Ascending aorta (tissue), 2 donors: ENCODE measurements around the gene ZNF470. TPM values are rescaled to one million over a fixed set of nuclear protein-coding genes. Genes with fewer than 3 reads are reported as not detected.
A peak's percentile ranks its signal among the peaks of the same experiment; 100 is the strongest.

Experiments used
- DNase-seq, 2 donors: peaks; one replicate each; pipeline ENCODE4 v3.0.0-alpha.2; 2019; ENCODE audit warnings: low spot score in 2 of 2
- H3K27ac ChIP-seq, 2 donors: fragments of 200-600 bp; sonication (generic); one replicate each; pipeline ENCODE4 v1.5.1; 2016 to 2017; ENCODE audit warnings: mild to moderate bottlenecking in 1 of 2
- H3K27me3 ChIP-seq: fragments of 200-600 bp; sonication (generic); one replicate; pipeline ENCODE4 v1.5.1; 2017
- H3K36me3 ChIP-seq, 2 donors: fragments of 200-600 bp; sonication (generic); one replicate each; pipeline ENCODE4 v1.5.1; 2016
- H3K4me1 ChIP-seq, 2 donors: fragments of 200-600 bp; sonication (generic); one replicate each; pipeline ENCODE4 v1.5.1; 2016 to 2017; ENCODE audit warnings: mild to moderate bottlenecking in 1 of 2
- H3K4me3 ChIP-seq, 2 donors: fragments of 200-600 bp; sonication (generic); one replicate each; pipeline ENCODE4 v1.5.1; 2016 to 2017; ENCODE audit warnings: mild to moderate bottlenecking in 1 of 2
- H3K9me3 ChIP-seq, 2 donors: fragments of 200-600 bp; sonication (generic); one replicate each; pipeline ENCODE4 v1.5.1; 2016
- CTCF ChIP-seq, 3 experiments: fragments of 200-600 bp in 2 of 3; fragments of 450-650 bp in 1 of 3; sonication (generic) in 2 of 3; IDR thresholded peaks; one replicate each; pipeline ENCODE4 v1.5.1; 2016 to 2019; ENCODE audit warnings: antibody characterized with exemption in 3 of 3, mild to moderate bottlenecking in 1 of 3, moderate library complexity in 1 of 3
- intact Hi-C: fragments of 100-400 bp; cut with DNase I; formaldehyde crosslinking; loops from one replicate; pipeline ENCODE4 v1.15.1; 2023
- total RNA-seq: library from RNA; depleted of rRNA; stranded (reverse); fragments of >200 nt; gene quantifications from one replicate; pipeline ENCODE4 v1.1.0, GENCODE V29; 2016

The ZNF470 gene
- total RNA-seq, 1 donor from 2014 or later: 0.21 TPM

- peaks cover 73 to 100% of the 10 kb centered on the region in 2 donors for H3K9me3 ChIP-seq
- intact Hi-C loops: no loop called here
- no peak for DNase-seq
- no peak overlapping the region for H3K27ac ChIP-seq
- no peaks in the 10 kb centered on the region for H3K27me3 ChIP-seq
- H3K4me3 ChIP-seq: no peak overlapping the region
- no peaks in the 10 kb centered on the region for H3K4me1 ChIP-seq
- TF ChIP-seq CTCF (IDR thresholded peaks at IDR 0.05): no peak
- peaks cover 63 to 88% of the 10 kb centered on the region in 2 donors for H3K36me3 ChIP-seq
These were observed 51.9 kb downstream of the ZNF470 start for GRCh38 chr19:56619121-56619520.

GRCh38 chr19:56622374-56622773, 55.1 kb downstream of the ZNF470 start:
- Histone ChIP-seq H3K27me3 (no peaks in the 10 kb centered on the region), H3K4me1 (no peaks in the 10 kb centered on the region), H3K36me3 (peaks cover 59 to 84% of the 10 kb centered on the region in 2 donors), H3K9me3 (peaks cover 63 to 100% of the 10 kb centered on the region in 2 donors), H3K27ac (no peak overlapping the region), H3K4me3 (no peak overlapping the region)
- no peak for DNase-seq
- intact Hi-C loops: no loop called here
- no peak for TF ChIP-seq CTCF (IDR thresholded peaks at IDR 0.05)

- no peak for DNase-seq
- Histone ChIP-seq H3K36me3 (peaks cover 53 to 78% of the 10 kb centered on the region in 2 donors), H3K9me3 (peaks cover 57 to 100% of the 10 kb centered on the region in 2 donors), H3K4me3 (no peak overlapping the region), H3K4me1 (no peaks in the 10 kb centered on the region), H3K27ac (no peak overlapping the region), H3K27me3 (no peaks in the 10 kb centered on the region)
- TF ChIP-seq CTCF (IDR thresholded peaks at IDR 0.05): no peak
- intact Hi-C loops: no loop called here
These were observed 55.7 kb downstream of the ZNF470 start for GRCh38 chr19:56623006-56623405.

GRCh38 chr19:56625708-56626107, 58.4 kb downstream of the ZNF470 start:
- H3K36me3 ChIP-seq: peaks cover 42 to 54% of the 10 kb centered on the region in 2 donors
- H3K27ac ChIP-seq: no peak overlapping the region
- H3K4me3 ChIP-seq: no peak overlapping the region
- H3K4me1 ChIP-seq: no peaks in the 10 kb centered on the region
- DNase-seq: no peak
- TF ChIP-seq CTCF (IDR thresholded peaks at IDR 0.05): no peak
- intact Hi-C loops: no loop called here
- peaks cover 56 to 100% of the 10 kb centered on the region in 2 donors for H3K9me3 ChIP-seq
- no peaks in the 10 kb centered on the region for H3K27me3 ChIP-seq

GRCh38 chr19:56633021-56633420, 65.8 kb downstream of the ZNF470 start:
- TF ChIP-seq CTCF (IDR thresholded peaks at IDR 0.05): no peak
- Histone ChIP-seq H3K36me3 (peaks cover 0 to 3% of the 10 kb centered on the region in 2 donors), H3K4me3 (no peak overlapping the region), H3K27me3 (no peaks in the 10 kb centered on the region), H3K27ac (no peak overlapping the region), H3K4me1 (no peaks in the 10 kb centered on the region), H3K9me3 (peaks cover 51 to 98% of the 10 kb centered on the region in 2 donors)
- DNase-seq: no peak
- intact Hi-C loops: no loop called here

- no peak overlapping the region for H3K27ac ChIP-seq
- H3K27me3 ChIP-seq: no peaks in the 10 kb centered on the region
- intact Hi-C loops: no loop called here
- DNase-seq: peak in 1 of 2 donors; percentile 66
- no peak for TF ChIP-seq CTCF (IDR thresholded peaks at IDR 0.05)
- peaks cover 21 to 81% of the 10 kb centered on the region in 2 donors for H3K9me3 ChIP-seq
- H3K36me3 ChIP-seq: no peaks in the 10 kb centered on the region
- H3K4me1 ChIP-seq: no peaks in the 10 kb centered on the region
- no peak overlapping the region for H3K4me3 ChIP-seq
These were observed 70.8 kb downstream of the ZNF470 start for GRCh38 chr19:56637976-56638555.
